NCI-H2227 (cell line): Measurements from ENCODE around the gene PXMP2.

ENCODE experiments used
- DNase-seq: peaks from one replicate; lab custom pipeline; 2025; ENCODE audit not compliant: unreplicated experiment; lab: John Stamatoyannopoulos, UW

The PXMP2 gene

DNA sequence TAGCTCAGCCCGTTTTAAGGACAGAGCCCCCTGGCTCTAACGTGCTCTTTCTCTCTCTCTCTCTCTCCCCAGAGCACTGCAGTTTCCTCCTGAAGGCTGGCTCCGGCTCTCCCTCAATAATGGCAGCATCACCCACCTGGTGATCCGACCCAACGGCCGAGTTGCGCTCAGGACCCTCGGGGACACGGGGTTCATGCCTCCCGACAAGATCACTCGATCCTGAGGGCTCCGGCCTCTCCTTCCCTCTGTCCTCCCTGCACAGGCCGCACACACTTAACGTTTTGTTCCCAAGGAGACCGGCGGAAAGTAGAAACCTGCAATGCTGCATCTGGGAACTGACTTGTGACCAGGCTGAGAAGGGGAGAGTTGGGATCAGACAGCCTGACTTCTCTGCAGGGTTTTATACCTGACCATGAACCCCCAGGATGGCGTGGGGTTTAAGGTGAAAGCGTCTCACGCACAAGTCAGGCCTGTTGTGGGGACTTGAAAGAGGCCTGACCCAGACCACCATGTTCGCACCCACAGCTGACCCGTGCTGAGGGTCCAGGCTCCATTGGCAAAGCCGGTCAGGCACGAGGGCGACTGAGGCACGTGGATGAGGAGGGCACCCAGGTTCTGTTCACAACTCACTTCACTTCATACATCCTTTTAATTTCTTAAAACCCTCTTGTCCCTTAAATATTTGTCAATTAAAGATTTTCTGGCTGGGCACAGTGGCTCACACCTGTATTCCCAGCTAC, 33.4 kb downstream of the PXMP2 start:
- DNase-seq = no peak

DNA sequence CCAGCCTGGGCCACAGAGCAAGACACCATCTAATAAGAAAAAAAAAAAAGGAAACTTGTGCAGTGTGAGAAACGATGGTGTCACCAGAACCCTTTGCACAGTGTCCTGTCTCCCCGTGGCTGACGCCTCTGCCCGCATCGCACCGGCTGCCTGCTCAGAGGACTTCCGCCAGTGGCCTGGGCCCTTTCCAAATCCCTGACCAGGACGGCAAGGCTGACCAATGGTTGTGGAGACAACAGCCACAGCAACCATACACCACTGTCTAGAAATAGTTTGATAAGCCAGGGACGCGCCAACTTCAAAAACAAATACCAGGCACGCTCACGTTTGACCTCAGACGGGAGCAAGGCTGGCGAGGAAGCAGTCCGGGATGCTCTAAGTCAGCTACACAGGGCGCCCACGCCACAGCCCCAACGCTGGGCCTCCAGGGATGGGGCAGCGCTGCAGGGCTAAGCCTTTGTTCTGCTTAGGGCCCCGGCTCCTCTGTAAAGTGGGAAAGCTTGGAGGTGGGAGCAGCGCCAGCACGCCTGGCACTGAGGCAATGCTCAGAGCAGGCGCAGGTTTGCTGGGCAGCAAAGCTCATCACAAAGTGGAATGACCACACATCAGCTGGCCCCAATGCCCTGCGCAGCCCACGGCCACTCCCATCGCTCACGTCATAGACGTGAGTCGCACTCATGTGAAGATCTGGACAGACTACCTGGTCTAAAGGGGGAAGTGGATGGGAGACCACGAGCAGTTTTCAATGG, 35.8 kb downstream of the PXMP2 start:
- DNase-seq = no peak

DNA sequence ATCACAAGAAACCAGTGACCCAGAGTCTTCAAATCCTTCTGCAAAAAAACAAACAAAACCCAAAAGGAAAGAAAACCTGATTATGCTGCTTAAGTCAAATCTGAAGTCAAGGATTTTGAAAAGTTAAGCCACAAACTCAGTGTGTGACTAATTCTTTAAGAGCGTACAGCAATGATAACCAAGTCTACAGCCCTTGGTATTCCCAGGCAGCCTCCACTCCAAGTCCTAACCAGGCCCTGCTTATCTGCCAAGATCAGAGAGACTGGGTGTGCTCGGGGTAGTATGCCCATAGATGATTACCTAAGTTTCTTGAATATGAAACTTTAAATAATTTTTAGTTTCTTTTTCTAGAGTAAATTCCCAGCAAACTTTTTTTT, 36.4 kb downstream of the PXMP2 start:
- no peak for DNase-seq

DNA sequence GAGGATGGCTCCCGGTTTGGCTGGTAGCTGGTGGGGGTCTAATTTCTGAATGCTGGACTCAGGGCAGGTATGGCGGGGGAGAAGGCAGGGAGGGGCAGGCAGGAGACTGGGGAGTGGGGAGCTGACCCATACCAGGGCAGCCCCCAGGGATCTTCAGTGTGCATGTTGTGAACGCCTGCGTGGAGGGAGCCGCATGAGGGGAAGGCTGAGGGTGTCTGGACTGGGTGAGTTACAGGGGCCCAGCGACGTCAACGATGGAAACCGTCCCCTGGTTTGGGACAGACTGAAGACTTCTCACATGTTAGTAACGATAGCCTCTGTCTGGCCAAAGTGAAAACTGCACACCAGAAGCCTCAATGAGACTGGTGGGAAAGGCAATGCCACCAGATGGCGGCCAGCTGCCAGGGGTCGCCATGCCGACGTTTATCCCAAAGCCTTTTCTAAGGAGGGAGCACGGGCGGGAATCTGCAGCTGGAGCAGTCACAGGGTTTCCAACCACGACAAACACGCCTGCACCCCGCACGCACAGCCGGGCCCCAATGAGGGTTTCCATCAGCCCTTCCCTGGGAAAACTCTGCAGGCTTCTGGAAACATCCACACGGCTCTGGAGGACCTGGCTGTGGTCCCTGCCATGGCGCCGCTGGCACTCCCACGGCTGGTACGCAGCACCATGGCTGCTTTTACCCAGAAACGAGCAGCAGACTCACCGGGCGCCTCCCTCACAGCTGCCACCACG, 37.3 kb downstream of the PXMP2 start:
- DNase-seq = no peak

DNA sequence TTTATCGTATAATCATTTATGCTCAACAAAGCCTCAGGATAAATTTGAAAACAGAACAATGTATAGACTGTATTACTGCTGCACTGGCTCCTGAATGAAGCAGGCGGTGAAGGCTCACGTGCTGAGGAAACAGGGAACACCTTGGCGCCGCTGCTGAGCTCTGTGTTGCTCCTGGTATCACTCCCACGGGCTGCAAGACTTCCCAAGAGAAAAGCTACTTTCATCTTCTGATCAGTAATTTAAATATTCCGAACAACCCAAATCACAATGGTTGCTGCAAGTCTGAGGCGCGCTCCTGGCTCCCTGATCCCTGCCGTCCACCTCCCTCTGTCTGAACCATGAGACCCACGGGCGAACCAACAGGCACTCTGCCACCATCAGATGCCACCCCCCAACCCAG, 39.0 kb downstream of the PXMP2 start:
- no peak for DNase-seq

DNA sequence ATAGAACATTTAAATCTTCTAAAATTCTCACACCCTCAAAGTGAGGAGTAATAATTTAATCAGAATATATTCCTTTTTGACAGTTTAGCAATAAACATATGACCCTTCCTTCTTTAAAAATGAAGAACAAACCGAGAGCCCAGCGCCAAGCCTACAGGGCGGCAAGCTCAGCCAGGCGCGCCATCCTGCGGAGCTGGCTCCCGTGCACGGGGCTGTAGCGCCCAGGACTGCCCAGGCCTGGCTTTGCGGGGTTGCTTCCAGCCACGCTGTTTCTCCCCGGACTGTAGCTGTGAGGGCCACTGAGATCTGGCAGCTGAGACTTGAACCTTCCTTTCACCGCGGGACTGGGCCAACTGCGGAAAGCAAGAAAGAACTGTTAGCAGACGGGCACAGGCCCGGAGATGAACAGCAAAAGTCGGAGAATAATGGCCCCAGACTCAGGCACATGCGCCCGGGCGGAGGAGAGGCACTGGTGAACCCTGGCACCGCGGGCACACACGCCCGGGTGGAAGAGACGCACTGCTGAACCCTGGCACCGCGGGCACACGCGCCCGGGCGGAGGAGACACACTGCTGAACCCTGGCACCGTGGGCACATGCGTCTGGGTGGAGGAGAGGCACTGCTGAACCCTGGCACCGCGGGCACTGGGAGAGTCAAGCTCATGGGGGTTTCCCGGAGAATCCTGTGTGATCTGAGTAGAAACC, 39.9 kb downstream of the PXMP2 start:
- no peak for DNase-seq

DNA sequence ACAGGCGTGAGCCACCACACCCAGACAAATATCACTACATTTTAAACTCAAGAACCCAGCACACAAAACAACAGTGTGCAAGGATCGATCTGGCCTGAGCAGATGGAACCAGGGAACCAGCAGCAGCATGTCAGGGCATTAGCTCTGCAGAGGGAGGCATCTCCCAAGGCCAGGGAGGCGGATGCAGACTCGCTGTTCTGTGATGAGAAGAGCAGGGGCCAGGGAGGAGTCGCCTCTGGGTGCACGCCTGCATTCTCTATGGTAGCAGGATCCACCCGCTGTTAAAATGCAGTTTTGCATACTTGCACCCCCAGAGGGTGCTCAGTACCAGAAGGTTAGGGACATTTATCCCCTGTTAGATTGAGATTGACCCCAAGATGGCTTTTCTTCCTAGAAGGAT, 41.1 kb downstream of the PXMP2 start:
- no peak for DNase-seq

DNA sequence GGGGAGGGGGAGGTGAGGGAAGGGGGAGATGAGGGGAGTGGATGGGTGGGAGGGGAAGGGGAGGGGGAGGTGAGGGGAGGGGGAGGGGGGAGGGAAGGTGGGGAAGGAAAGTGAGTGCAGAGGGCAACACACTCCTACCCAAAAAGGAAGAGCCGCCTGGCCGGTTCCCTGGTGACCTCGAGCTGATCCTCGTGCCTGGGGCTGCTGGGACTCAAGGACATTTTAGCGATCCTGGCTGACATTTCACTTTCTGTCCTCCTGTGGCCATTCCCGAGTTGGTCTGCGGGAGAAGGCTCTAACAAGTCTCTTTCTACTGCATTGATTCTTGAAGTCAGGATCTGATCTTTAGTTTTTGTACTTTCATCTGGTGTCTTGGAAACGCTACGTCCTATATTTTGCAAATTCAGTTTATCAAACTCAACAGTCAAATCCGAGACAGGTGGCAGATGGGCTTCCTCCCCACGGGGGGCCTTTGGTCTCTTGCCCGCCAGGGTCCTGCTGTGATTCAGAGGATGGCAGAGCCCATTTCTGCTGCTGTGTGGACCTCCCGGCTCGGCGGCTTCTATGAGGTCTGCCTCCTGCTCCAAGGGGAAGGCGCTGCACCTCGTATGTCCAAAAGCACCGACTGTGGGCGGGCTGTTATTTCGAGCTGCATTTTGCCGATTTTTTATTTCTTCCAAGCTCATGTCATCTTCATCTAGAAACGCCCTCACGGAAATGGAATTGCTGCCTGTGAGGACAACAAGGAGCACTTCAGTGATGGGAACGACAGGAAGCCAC, 42.3 kb downstream of the PXMP2 start:
- DNase-seq = no peak

DNA sequence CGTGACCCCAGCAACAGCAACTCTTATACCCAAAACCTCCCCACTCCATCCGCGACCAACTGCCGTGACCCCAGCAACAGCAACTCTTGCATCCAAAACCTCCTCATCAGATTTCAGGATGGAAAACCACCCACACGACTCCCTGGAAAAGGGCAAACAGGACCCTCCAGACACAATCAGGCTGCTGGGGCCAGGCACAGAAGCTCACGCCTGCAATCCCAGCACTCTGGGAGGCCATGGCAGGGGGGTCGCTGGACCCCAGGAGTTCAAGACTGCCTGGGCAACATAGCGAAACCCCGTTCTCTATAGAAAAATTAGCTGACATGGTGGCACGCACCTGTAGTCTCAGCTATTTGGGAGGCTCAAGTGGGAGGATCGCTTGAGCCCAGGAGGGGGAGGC, 43.0 kb downstream of the PXMP2 start:
- no peak for DNase-seq

DNA sequence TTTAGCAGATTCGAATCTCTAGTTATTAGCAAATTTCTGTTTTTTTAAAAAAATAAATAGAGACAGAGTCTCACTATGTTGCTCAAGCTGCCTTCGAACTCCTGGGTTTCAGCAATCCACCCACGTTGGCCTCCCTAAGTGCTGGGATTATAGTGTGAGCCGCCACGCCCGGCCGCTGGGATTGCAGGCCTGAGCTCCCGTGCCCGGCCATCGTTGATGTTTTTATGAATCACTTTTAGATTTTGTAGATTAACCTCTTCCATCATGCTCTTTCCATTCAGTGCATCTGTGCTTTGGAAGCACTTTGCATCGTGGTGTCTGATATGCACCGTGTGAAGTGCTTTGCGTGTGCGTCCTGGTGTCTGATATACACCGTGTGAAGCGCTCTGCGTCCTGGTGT, 44.2 kb downstream of the PXMP2 start:
- DNase-seq = no peak

DNA sequence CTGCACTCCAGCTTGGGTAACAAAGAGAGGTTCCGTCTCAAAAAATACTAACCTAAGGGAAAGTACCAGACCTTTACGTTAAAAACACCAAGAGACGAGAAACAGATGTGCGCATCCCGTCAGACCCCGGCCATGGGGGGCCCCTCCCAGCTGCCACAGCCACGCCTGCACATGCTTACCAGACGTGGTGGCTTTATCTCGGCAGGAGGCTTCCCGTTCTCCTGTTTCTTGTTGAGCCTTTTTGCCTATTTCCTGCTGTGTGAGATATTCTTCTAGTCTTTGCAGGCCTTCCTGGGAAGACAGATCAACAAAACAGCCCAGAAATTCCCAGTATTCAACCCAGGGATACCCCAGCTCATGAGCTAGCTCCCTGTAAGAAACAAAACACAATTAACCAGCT, 46.8 kb downstream of the PXMP2 start:
- no peak for DNase-seq

DNA sequence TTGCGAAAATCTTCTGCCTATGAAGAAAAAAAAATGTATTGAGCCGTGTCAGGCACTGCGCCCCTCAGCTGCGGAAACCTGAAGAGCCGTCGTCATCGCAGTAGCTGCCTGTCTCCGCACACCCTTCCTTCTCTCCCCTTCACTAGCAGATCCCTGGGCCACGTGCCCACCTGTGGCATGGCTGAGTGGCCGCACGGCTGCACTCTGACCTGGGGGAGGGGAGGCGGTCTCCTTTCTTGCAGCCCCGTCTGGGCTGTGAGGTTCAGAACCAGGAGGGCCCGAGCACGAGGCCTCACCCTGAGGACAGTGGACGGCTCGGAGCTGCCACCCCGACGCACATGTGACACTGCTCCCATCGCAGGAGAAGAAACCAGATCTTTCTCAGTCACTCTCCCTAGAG, 48.1 kb downstream of the PXMP2 start:
- DNase-seq = no peak

DNA sequence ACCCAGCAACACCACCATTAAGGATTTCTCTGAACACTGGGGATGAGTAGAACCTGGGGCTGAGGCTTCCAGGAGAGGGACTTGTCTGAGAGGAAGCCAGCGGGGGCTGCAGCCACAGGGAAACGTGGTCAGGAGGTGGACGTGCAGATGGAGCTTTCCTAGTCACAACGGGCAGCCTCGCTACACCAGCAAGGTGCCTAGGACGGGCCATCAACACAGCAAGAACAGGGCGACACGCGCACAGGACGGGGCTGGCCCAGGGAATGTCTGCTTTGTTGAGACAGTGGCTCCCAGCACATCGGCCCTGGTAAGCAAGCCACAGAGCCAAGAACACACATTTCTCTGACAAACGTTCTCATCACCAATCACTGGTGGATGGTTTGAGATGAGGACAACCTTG, 49.0 kb downstream of the PXMP2 start:
- DNase-seq = no peak

DNA sequence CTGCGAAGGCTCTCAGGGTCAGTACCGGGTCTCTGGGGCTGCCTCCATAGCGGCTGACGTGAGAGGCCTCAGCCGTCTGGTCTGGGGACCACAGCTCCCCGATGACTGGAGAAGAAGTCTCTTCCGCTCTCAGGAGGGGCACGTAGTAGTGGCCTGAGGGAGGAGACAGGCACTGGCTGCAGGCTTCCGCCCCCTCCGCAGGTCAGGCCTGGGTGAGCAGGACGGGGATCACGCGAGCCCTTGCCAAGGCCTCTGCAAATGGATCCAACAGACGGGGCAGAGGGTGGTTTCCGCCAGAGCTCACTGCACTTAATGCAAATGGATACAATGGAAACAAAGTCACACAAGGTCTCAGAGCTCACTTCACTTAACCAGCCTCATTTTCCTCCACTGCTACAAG, 49.5 kb downstream of the PXMP2 start:
- no peak for DNase-seq

DNA sequence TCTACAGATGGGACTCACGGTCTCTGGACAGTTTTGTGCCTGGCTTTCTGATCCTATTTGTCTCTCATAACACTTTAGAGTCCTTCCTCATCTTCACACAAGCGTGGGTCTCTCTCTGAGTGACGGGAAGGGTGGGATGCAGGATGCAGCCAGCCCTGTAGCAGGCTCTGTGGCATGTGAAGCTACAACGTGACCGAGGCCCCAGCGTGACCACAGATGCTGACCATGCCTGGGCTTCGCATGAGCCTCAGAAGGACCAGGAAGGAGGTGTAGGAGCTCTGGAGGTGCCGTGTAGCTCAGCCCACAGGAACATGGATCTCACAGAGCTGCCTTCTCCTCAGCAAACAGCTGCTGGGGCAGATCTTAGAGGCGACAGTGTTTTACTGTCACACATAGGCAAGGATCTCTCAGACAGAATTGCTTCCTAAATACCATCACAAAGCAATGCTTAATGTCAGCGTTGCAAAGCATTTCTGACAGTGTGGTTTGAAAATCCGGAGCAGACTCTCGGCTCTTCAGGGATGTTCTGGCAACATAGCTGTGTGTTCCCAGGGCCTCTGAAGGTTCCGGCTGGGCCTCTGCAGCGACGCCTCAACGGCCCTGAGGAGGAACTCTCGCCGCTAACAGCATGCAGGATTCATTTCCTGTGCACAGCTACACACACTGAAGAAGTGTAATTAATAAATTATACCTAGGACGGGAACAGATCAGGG, 52.4 kb downstream of the PXMP2 start:
- no peak for DNase-seq

DNA sequence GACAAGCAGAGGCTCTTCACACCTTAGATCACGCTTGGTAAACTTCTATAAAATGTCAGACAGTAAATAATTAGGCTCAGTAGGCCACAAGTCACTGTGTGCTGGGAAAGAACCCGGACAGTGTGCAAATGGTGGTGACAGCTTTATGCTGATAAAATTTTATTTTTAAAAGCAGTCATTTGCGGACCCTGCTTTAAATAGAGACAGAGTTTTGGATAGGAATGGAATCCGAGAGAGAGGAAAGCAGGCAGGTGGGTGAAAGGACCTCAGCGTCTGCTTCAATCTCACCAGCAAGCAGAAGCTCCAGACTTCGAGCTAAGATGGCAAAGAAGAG, 52.9 kb downstream of the PXMP2 start:
- DNase-seq = no peak

DNA sequence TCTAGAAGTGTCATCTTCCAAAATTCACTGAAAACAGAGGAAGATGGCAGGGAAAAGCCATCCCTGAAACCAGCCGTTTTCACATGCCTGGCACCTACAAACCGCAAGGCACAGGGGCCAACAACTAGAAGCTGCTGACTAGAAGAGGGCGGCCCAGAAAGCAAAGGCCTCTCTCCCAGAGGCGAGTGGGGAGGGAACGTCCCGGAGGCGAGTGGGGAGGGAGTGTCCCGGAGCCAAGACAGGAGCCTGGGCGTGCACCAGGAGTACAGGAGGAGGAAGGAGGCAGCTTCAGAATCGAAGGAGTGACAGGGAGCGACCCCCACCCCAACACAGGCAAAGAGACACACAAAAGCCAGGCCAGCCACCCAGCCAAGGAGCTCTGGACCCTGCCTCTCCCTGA, 53.3 kb downstream of the PXMP2 start:
- no peak for DNase-seq

DNA sequence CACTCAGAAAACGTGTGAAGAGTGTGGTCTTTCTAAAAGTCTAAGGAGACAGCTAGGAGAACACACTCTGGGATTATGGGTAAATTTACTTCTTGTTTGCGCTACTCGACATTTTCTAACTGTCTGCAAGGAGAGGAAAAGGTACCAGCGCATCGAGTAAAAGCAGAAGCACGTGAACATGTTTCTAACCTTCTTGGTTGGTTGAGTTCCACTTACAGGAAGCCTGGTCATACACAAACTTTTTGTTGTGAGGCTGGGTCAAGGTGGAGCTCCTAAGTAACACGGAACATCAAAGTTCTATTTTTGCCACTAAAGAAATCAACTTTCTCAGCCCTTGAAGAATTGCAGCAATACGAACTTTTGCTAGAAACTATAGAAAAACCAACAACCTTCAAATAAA, 54.2 kb downstream of the PXMP2 start:
- no peak for DNase-seq

DNA sequence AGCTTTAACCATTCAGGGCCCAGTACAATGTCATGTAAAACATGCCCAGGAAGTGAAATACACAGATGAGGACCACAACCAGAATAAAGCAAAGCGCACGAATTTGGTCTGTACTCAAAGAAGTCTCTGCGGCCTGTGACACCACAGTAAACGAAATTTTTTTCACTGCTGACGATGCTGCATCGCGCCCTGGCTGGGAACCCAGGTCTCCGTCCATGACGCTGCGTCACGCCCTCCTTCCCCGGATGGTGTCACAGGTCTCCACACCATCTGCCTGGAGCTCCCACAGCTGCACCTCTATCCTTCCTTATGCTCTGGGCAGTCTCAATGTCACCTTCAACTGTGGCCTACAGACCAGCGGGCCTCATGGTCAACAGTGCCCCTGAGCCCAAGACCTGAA, 56.4 kb downstream of the PXMP2 start:
- DNase-seq = no peak

DNA sequence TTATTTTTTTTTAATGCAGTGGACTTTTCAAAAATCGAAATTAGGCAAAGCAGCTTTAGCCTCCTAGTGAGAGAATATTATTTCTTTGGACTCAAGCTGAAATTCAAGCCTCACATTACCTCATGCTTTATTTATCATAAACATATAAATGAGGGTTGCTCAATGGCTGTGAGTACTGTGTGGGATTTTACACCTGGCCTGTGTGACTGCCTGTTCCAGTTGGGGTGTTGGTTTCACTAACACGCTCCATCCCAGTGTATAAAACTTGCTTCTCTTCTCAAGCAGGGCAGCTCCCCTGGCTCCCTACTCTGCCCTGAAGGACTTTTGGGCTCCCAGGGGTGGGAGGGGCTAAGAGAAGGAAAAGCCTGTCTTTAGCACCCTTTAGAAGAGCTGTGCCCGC, 59.2 kb downstream of the PXMP2 start:
- no peak for DNase-seq
